Gastroesophageal sphincter (tissue), 4 donors: ENCODE data around the gene NEDD9. TPM values are rescaled to one million over a fixed set of nuclear protein-coding genes. Genes with fewer than 3 reads are reported as not detected.

Experiments used
- ATAC-seq: fragments of 150-250 bp; one replicate; pipeline ENCODE4 v1.9.1; 2016; ENCODE audit warnings: mild to moderate bottlenecking, moderate library complexity
- H3K27ac ChIP-seq, 4 donors: fragments of 200-600 bp; sonication (generic) in 3 of 4; 1 replicate in 3 of 4; 2 replicates in 1 of 4; pipeline ENCODE4 v1.5.1; 2016 to 2019
- H3K27me3 ChIP-seq: fragments of 200-600 bp; sonication (generic); one replicate; pipeline ENCODE4 v1.5.1; 2019
- H3K36me3 ChIP-seq, 2 donors: fragments of 200-600 bp; sonication (generic); one replicate each; pipeline ENCODE4 v1.5.1; 2019; ENCODE audit warnings: control low read depth in 1 of 2
- H3K4me1 ChIP-seq, 3 donors: fragments of 200-600 bp; sonication (generic); 1 replicate in 2 of 3; 2 replicates in 1 of 3; pipeline ENCODE4 v1.5.1; 2016 to 2019; ENCODE audit warnings: control low read depth in 2 of 3
- H3K4me3 ChIP-seq, 2 donors: fragments of 200-600 bp; sonication (generic); one replicate each; pipeline ENCODE4 v1.5.1; 2019; ENCODE audit warnings: mild to moderate bottlenecking in 1 of 2, moderate library complexity in 1 of 2
- H3K9me3 ChIP-seq, 3 donors: fragments of 200-600 bp; sonication (generic); one replicate each; pipeline ENCODE4 v1.5.1; 2017 to 2019; ENCODE audit warnings: control low read depth in 2 of 3
- EP300 ChIP-seq: sonication (generic); formaldehyde crosslinking; IDR thresholded peaks from one replicate; pipeline ENCODE4 v1.6.1; 2017; ENCODE audit warnings: antibody characterized with exemption, mild to moderate bottlenecking
- POLR2A ChIP-seq, 2 donors: fragments of 450-650 bp; IDR thresholded peaks; one replicate each; pipeline ENCODE4 v1.6.1; 2017; ENCODE audit warnings: antibody characterized with exemption in 2 of 2, mild to moderate bottlenecking in 2 of 2, moderate library complexity in 1 of 2
- POLR2AphosphoS5 ChIP-seq: sonication (generic); formaldehyde crosslinking; IDR thresholded peaks from one replicate; pipeline ENCODE4 v1.6.1; 2017; ENCODE audit warnings: antibody characterized with exemption
- WGBS, 2 donors: methylation state at CpG; one replicate each; pipeline ENCODE4 v1.1.5; 2018; ENCODE audit warnings: low coverage in 1 of 2; 5-methylcytosine and 5-hydroxymethylcytosine counted together
- total RNA-seq, 4 donors: library from RNA; depleted of rRNA; stranded (reverse); fragments of >200 nt; gene quantifications; one replicate each; pipeline ENCODE4 v1.1.0, GENCODE V29; 2016
- TF ChIP-seq, protein P1 (sequence below), 4 experiments: fragments of 200-600 bp in 2 of 4; fragments of 450-650 bp in 2 of 4; sonication (generic) in 1 of 4; IDR thresholded peaks; one replicate each; pipeline ENCODE4 v1.5.1; 2017 to 2019; ENCODE audit warnings: antibody characterized with exemption in 4 of 4, mild to moderate bottlenecking in 2 of 4, moderate library complexity in 2 of 4

The NEDD9 gene
- total RNA-seq, 4 donors from 2014 or later = 13.1 to 42.7 (median 26.7) TPM

DNA sequence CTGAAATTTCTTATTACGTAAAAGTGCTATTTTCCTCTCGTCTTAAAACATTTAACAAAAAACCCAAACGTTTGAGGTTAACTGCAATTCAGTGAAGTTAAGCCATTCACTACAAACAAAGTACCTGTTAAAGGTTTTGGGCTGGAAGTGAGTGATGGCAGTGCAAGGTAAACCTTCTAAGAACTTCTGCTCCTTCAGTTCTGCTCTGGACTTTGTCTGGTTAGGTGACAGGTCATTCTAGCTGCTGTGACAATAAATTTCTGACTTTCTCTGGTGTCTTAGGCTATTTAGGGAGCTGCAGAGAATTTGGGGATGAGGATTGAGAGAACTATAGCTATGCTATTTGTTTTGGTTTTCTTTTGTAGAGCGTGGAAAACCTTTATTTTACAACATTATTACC is 36.5 kb upstream of the NEDD9 start:
- H3K4me3 ChIP-seq = no peak overlapping the region
- TF ChIP-seq POLR2A (IDR thresholded peaks at IDR 0.05) = no peak
- no peak for TF ChIP-seq EP300
- TF ChIP-seq POLR2AphosphoS5 = no peak
- TF ChIP-seq, protein P1, sequence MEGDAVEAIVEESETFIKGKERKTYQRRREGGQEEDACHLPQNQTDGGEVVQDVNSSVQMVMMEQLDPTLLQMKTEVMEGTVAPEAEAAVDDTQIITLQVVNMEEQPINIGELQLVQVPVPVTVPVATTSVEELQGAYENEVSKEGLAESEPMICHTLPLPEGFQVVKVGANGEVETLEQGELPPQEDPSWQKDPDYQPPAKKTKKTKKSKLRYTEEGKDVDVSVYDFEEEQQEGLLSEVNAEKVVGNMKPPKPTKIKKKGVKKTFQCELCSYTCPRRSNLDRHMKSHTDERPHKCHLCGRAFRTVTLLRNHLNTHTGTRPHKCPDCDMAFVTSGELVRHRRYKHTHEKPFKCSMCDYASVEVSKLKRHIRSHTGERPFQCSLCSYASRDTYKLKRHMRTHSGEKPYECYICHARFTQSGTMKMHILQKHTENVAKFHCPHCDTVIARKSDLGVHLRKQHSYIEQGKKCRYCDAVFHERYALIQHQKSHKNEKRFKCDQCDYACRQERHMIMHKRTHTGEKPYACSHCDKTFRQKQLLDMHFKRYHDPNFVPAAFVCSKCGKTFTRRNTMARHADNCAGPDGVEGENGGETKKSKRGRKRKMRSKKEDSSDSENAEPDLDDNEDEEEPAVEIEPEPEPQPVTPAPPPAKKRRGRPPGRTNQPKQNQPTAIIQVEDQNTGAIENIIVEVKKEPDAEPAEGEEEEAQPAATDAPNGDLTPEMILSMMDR (IDR thresholded peaks at IDR 0.05) = no peak
- H3K36me3 ChIP-seq = no peaks in the 10 kb centered on the region
- H3K27me3 ChIP-seq = no peaks in the 10 kb centered on the region
- no peak for ATAC-seq
- H3K9me3 ChIP-seq = no peaks in the 10 kb centered on the region
- peaks cover 0 to 2% (median 0%) of the 10 kb centered on the region in 3 donors for H3K4me1 ChIP-seq
- whole genome bisulfite sequencing, 2 donors = 89 to 100% methylated on average over 3 to 4 of the region's 4 CpGs
- H3K27ac ChIP-seq = no peak overlapping the region

GRCh38 chr6:11266926-11267325 is 34.5 kb upstream of the NEDD9 start:
- Histone ChIP-seq H3K27ac (no peak overlapping the region), H3K4me1 (peaks cover 0 to 22% (median 4%) of the 10 kb centered on the region in 3 donors), H3K27me3 (no peaks in the 10 kb centered on the region), H3K36me3 (no peaks in the 10 kb centered on the region), H3K4me3 (no peak overlapping the region), H3K9me3 (no peaks in the 10 kb centered on the region)
- TF ChIP-seq EP300 (no peak), POLR2A (IDR thresholded peaks at IDR 0.05) (no peak), POLR2AphosphoS5 (no peak)
- TF ChIP-seq, protein P1 (IDR thresholded peaks at IDR 0.05) = no peak
- no peak for ATAC-seq
- 63 to 68% methylated on average over 3 of the region's 3 CpGs for WGBS, 2 donors

DNA sequence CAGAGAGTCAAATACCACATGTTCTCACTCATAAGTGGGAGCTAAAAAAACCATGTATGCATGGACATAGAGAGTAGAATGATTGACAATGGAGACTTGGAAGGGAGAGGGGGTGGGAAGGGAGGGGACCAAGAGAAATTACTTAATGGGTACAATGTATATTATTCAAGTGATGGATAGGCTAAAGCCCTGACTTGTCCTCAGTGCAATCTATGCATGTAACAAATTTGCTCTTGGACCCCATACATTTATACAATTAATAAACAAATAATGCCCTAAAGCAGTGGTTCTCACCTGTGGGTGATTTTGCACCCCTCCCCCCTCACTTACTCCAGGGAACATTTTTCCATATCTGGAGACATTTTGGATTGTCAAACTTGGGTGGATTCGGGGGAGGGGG is 33.5 kb upstream of the NEDD9 start:
- H3K27ac ChIP-seq = no peak overlapping the region
- no peaks in the 10 kb centered on the region for H3K36me3 ChIP-seq
- H3K27me3 ChIP-seq = no peaks in the 10 kb centered on the region
- TF ChIP-seq POLR2AphosphoS5 (no peak), POLR2A (IDR thresholded peaks at IDR 0.05) (no peak), EP300 (no peak)
- TF ChIP-seq, protein P1 (IDR thresholded peaks at IDR 0.05) = no peak
- ATAC-seq = no peak
- peaks cover 0 to 24% (median 4%) of the 10 kb centered on the region in 3 donors for H3K4me1 ChIP-seq
- WGBS, 2 donors = 40 to 100% methylated on average over 1 of the region's 1 CpG
- no peaks in the 10 kb centered on the region for H3K9me3 ChIP-seq
- H3K4me3 ChIP-seq = no peak overlapping the region

GRCh38 chr6:11264100-11264499 is 31.6 kb upstream of the NEDD9 start:
- Histone ChIP-seq H3K36me3 (no peaks in the 10 kb centered on the region), H3K27me3 (no peaks in the 10 kb centered on the region), H3K4me3 (no peak overlapping the region), H3K4me1 (peaks cover 0 to 24% (median 4%) of the 10 kb centered on the region in 3 donors), H3K27ac (peak overlapping the region in 2 of 4 donors; percentile 62 to 70), H3K9me3 (no peaks in the 10 kb centered on the region)
- no peak for ATAC-seq
- WGBS, 2 donors = 85 to 100% methylated on average over 3 to 5 of the region's 6 CpGs
- TF ChIP-seq POLR2AphosphoS5 = no peak
- no peak for TF ChIP-seq POLR2A (IDR thresholded peaks at IDR 0.05)

DNA sequence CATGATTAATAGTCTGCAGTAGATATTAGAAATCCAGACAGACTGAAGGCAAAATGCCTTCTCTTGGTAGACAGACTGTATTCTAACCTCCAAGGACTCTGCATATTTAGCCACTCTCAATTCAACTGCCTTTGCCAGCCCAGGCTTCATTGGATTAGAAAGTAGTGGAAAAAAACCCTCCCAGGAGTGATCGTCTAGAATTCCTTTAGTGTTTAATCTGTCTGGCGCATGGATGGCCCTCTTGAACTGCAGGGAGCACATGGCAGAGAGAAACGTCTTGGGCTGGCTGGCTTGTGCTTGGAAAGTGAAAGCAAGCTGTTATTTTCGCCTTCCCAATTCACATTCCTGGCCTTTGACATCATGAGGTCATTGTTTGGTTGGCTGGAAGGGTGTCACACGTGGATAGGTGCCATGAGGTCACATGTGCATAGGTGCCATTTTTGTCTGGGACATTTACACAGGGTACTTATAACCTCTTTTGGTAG is 30.9 kb upstream of the NEDD9 start:
- H3K36me3 ChIP-seq = no peaks in the 10 kb centered on the region
- no peaks in the 10 kb centered on the region for H3K27me3 ChIP-seq
- peaks cover 0 to 24% (median 4%) of the 10 kb centered on the region in 3 donors for H3K4me1 ChIP-seq
- 17 to 60% methylated on average over 1 to 5 of the region's 5 CpGs for WGBS, 2 donors
- no peak overlapping the region for H3K4me3 ChIP-seq
- peak; percentile 86 for TF ChIP-seq POLR2AphosphoS5
- no peak for TF ChIP-seq EP300
- TF ChIP-seq, protein P1 (IDR thresholded peaks at IDR 0.05) = no peak
- ATAC-seq = peak; percentile 87
- no peaks in the 10 kb centered on the region for H3K9me3 ChIP-seq
- peak overlapping the region; percentile 49 to 70 (median 60) for H3K27ac ChIP-seq
